GM12878 (cell line): ENCODE measurements around the gene HNRNPA0. TPM values are rescaled to one million over a fixed set of nuclear protein-coding genes. Genes with fewer than 3 reads are reported as not detected.

Experiments
- ATAC-seq: fragments of 200-7000 bp; cut with Tn5 transposase; 3 replicates; pipeline ENCODE4 v1.9.1; 2020; ENCODE audit warnings: mild to moderate bottlenecking, moderate library complexity
- BruUV-seq: library from RNA; stranded (reverse); fragments of 400-500 nt; replicated peaks from 2 replicates; lab custom pipeline; 2021; lab: Mats Ljungman, UMichigan
- CTCF ChIA-PET: fragments of 300-600 bp; sonication (Branson Sonifier 250); formaldehyde crosslinking; extraction: SDS; loops from one replicate; lab custom pipeline; 2021; ENCODE audit warnings: inconsistent platforms; lab: Yijun Ruan, JAX
- POLR2A ChIA-PET: fragments of 350-600 bp; formaldehyde crosslinking; extraction: SDS; loops from one replicate; lab custom pipeline; 2021; ENCODE audit warnings: inconsistent platforms; lab: Charles Lee
- RAD21 ChIA-PET: fragments of 300-600 bp; sonication (Branson Sonifier 250); formaldehyde crosslinking; loops from one replicate; lab custom pipeline; 2023; ENCODE audit warnings: antibody characterized with exemption; ENCODE audit not compliant: unreplicated experiment; lab: Charles Lee
- SMC1A ChIA-PET: fragments of 300-600 bp; sonication (Branson Sonifier 250); formaldehyde crosslinking; loops from one replicate; lab custom pipeline; 2023; ENCODE audit not compliant: unreplicated experiment, uncharacterized antibody; lab: Charles Lee
- DNase-seq: peaks from one replicate; pipeline ENCODE4 v3.0.0-alpha.2; 2011; ENCODE audit warnings: low read depth, low spot score
- FAIRE-seq: peaks from 3 replicates; lab custom pipeline; 2011; peaks lifted over from hg19 to GRCh38; lab: Jason Lieb, UNC
- H2AFZ ChIP-seq: 2 replicates; pipeline ENCODE4 v1.6.0; 2011; ENCODE audit warnings: low read depth, low read length, control low read depth; ENCODE audit not compliant: control insufficient read depth
- H3K27ac ChIP-seq: 2 replicates; pipeline ENCODE4 v1.5.1; 2011; ENCODE audit warnings: control low read depth; ENCODE audit not compliant: control insufficient read depth, insufficient read depth
- H3K27me3 ChIP-seq, 2 experiments: replicated peaks in 1 of 2; 2 replicates each; pipeline versions ENCODE4 v1.6.0 to v1.6.1; 2011; ENCODE audit warnings: low read length in 1 of 2; ENCODE audit not compliant: control insufficient read depth in 2 of 2, insufficient read depth in 2 of 2
- H3K36me3 ChIP-seq, 2 experiments: 2 replicates each; pipeline ENCODE4 v1.5.1; 2011; ENCODE audit warnings: low read length in 1 of 2; ENCODE audit not compliant: control insufficient read depth in 2 of 2, insufficient read depth in 2 of 2
- H3K4me1 ChIP-seq: 2 replicates; pipeline ENCODE4 v1.6.1; 2011; ENCODE audit warnings: mild to moderate bottlenecking, low read length, moderate library complexity, mixed read lengths; ENCODE audit not compliant: control insufficient read depth, insufficient read depth
- H3K4me2 ChIP-seq: 2 replicates; pipeline ENCODE4 v1.6.0; 2011; ENCODE audit warnings: control low read depth; ENCODE audit not compliant: control insufficient read depth, insufficient read depth
- H3K4me3 ChIP-seq: fragments of 200-600 bp; sonication (generic); 2 replicates; pipeline ENCODE4 v1.5.1; 2016
- H3K79me2 ChIP-seq: 2 replicates; pipeline ENCODE4 v1.6.0; 2011; ENCODE audit warnings: low read length; ENCODE audit not compliant: control insufficient read depth, insufficient read depth
- H3K9ac ChIP-seq: 2 replicates; pipeline ENCODE4 v1.8.0; 2011; ENCODE audit warnings: low read length, control low read depth, mixed read lengths; ENCODE audit not compliant: control insufficient read depth, insufficient read depth
- H3K9me3 ChIP-seq: replicated peaks from 3 replicates; pipeline ENCODE4 v1.5.1; 2011; ENCODE audit warnings: mild to moderate bottlenecking, low read length; ENCODE audit not compliant: control insufficient read depth, insufficient read depth
- H4K20me1 ChIP-seq: 2 replicates; pipeline ENCODE4 v1.6.0; 2011; ENCODE audit not compliant: control insufficient read depth, insufficient read depth
- BRCA1 ChIP-seq: IDR thresholded peaks from 2 replicates; pipeline ENCODE4 v1.6.1; 2011; ENCODE audit warnings: low read depth, low read length, improper control_type of control experiment
- CHD2 ChIP-seq: IDR thresholded peaks from 2 replicates; pipeline ENCODE4 v1.6.1; 2011; ENCODE audit warnings: low read depth, low read length, improper control_type of control experiment, borderline replicate concordance
- KLF5 ChIP-seq: fragments of 450-650 bp; IDR thresholded peaks from 2 replicates; pipeline ENCODE4 v1.6.1; 2014; ENCODE audit warnings: mild to moderate bottlenecking; ENCODE audit not compliant: partially characterized antibody
- NBN ChIP-seq: fragments of 450-650 bp; IDR thresholded peaks from 2 replicates; pipeline ENCODE4 v1.6.1; 2016
- TBL1XR1 ChIP-seq: IDR thresholded peaks from 2 replicates; pipeline ENCODE4 v1.6.1; 2012; ENCODE audit warnings: low read depth, low read length, improper control_type of control experiment
- TCF12 ChIP-seq: IDR thresholded peaks from 2 replicates; pipeline ENCODE4 v1.6.1; 2011; ENCODE audit warnings: low read depth, mild to moderate bottlenecking, low read length
- WGBS: methylation state at CpG from one replicate; pipeline ENCODE4 v1.1.6; 2016; ENCODE audit warnings: low lambda C conversion rate; ENCODE audit not compliant: insufficient replicate concordance, insufficient coverage; ENCODE audit errors: missing lambda C conversion rate; 5-methylcytosine and 5-hydroxymethylcytosine counted together
- in situ Hi-C: fragments of 300-500 bp; cut with MboI; formaldehyde crosslinking; loops from 9 replicates; pipeline ENCODE4 v1.14.3; 2018; ENCODE audit warnings: mixed read lengths
- intact Hi-C: fragments of 100-400 bp; cut with micrococcal nuclease; formaldehyde crosslinking; loops from one replicate; pipeline ENCODE4 v1.14.2; 2022; ENCODE audit not compliant: unreplicated experiment
- polyA plus RNA-seq, 11 experiments: library from polyadenylated mRNA; depleted of rRNA in 4 of 11; unstranded in 6 of 11; stranded (reverse) in 5 of 11; fragments of >200 nt; fragmentation: Nextera tagmentation in 4 of 11; fragmentation: Illumina TruSeq in 1 of 11; extraction: Ambion mirVana in 4 of 11; extraction: Trizol in 1 of 11; gene quantifications; 1 replicate in 1 of 11; 2 replicates in 10 of 11; pipeline versions ENCODE4 v1.2.1 to v1.2.3, GENCODE V29; 2011 to 2016; ENCODE audit warnings: inconsistent platforms in 2 of 11, missing spikeins in 2 of 11, low read depth in 1 of 11
- total RNA-seq, 4 experiments: library from RNA; depleted of rRNA in 3 of 4; stranded (reverse); fragments of >200 nt in 3 of 4; fragmentation: Illumina TruSeq in 1 of 4; extraction: Trizol in 1 of 4; gene quantifications; 2 replicates each; pipeline versions ENCODE4 v1.2.1 to v1.2.3, GENCODE V29; 2013 to 2021
- TF ChIP-seq, protein P1 (sequence below): IDR thresholded peaks from 2 replicates; pipeline ENCODE4 v1.6.1; 2012; ENCODE audit warnings: low read depth, low read length, improper control_type of control experiment
- TF ChIP-seq, protein P2 (sequence below): fragments of 450-650 bp; IDR thresholded peaks from 2 replicates; pipeline ENCODE4 v1.6.1; 2017; ENCODE audit warnings: mild to moderate bottlenecking, moderate library complexity
- TF ChIP-seq, protein P3 (sequence below): IDR thresholded peaks from 2 replicates; pipeline ENCODE4 v1.6.1; 2011; ENCODE audit warnings: low read depth, low read length, improper control_type of control experiment, borderline replicate concordance

The HNRNPA0 gene
- total and polyA plus RNA-seq, 10 of the 15 experiments (the other 5 are each of a cell fraction or from before 2014, with no cell fraction given) = 6.3 to 45.0 (median 12.5) TPM

DNA sequence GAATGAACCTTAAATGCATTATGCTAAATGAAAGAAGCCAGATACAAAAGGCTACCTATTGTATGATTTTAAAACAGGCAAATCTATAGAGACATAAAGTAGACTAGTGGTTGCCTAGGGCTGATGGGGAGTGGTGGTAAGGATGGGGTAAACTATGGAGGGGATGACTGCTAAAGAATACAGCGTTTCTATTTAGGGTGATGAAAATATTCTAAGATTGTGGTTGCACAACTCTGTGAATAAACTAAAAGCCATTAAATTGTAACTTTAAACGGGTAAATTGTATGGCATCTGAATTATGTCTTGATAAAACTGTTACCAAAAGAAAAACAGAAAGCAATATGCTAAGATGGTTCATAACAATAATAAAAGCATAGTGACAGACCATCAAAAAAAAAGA lies 39.7 kb downstream of the HNRNPA0 start:
- FAIRE-seq = no peak
- no peak overlapping the region for H3K4me3 ChIP-seq
- no TSS peak for BruUV-seq
- no peaks in the 10 kb centered on the region for H3K36me3 ChIP-seq
- H4K20me1 ChIP-seq = no peaks in the 10 kb centered on the region
- no peaks in the 10 kb centered on the region for H3K27me3 ChIP-seq
- H3K79me2 ChIP-seq = no peaks in the 10 kb centered on the region
- no peak overlapping the region for H3K27ac ChIP-seq
- no peaks in the 10 kb centered on the region for H3K4me1 ChIP-seq
- RAD21 ChIA-PET = no interaction called here
- H3K9ac ChIP-seq = no peak overlapping the region
- in situ Hi-C loops = no loop called here
- H3K9me3 ChIP-seq = no peaks in the 10 kb centered on the region; the same call in 2 of the 3 replicates
- DNase-seq = no peak
- CTCF ChIA-PET = interaction anchor here (5.3 kb wide), 1 partner anchor 27 kb away, joined by 30 read pairs; no protein-coding TSS in a partner anchor
- no peak overlapping the region for H2AFZ ChIP-seq
- ATAC-seq = no peak
- SMC1A ChIA-PET = interaction anchor here (1.3 kb wide), 1 partner anchor 28 kb away, joined by 3 read pairs; no protein-coding TSS in a partner anchor
- POLR2A ChIA-PET = no interaction called here
- TF ChIP-seq TBL1XR1 (no peak), BRCA1 (no peak), TCF12 (no peak), CHD2 (no peak), NBN (no peak), KLF5 (no peak)
- TF ChIP-seq, protein P1, sequence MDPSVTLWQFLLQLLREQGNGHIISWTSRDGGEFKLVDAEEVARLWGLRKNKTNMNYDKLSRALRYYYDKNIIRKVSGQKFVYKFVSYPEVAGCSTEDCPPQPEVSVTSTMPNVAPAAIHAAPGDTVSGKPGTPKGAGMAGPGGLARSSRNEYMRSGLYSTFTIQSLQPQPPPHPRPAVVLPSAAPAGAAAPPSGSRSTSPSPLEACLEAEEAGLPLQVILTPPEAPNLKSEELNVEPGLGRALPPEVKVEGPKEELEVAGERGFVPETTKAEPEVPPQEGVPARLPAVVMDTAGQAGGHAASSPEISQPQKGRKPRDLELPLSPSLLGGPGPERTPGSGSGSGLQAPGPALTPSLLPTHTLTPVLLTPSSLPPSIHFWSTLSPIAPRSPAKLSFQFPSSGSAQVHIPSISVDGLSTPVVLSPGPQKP = no peak
- TF ChIP-seq, protein P2, sequence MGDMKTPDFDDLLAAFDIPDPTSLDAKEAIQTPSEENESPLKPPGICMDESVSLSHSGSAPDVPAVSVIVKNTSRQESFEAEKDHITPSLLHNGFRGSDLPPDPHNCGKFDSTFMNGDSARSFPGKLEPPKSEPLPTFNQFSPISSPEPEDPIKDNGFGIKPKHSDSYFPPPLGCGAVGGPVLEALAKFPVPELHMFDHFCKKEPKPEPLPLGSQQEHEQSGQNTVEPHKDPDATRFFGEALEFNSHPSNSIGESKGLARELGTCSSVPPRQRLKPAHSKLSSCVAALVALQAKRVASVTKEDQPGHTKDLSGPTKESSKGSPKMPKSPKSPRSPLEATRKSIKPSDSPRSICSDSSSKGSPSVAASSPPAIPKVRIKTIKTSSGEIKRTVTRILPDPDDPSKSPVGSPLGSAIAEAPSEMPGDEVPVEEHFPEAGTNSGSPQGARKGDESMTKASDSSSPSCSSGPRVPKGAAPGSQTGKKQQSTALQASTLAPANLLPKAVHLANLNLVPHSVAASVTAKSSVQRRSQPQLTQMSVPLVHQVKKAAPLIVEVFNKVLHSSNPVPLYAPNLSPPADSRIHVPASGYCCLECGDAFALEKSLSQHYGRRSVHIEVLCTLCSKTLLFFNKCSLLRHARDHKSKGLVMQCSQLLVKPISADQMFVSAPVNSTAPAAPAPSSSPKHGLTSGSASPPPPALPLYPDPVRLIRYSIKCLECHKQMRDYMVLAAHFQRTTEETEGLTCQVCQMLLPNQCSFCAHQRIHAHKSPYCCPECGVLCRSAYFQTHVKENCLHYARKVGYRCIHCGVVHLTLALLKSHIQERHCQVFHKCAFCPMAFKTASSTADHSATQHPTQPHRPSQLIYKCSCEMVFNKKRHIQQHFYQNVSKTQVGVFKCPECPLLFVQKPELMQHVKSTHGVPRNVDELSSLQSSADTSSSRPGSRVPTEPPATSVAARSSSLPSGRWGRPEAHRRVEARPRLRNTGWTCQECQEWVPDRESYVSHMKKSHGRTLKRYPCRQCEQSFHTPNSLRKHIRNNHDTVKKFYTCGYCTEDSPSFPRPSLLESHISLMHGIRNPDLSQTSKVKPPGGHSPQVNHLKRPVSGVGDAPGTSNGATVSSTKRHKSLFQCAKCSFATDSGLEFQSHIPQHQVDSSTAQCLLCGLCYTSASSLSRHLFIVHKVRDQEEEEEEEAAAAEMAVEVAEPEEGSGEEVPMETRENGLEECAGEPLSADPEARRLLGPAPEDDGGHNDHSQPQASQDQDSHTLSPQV = no peak
- TF ChIP-seq, protein P3, sequence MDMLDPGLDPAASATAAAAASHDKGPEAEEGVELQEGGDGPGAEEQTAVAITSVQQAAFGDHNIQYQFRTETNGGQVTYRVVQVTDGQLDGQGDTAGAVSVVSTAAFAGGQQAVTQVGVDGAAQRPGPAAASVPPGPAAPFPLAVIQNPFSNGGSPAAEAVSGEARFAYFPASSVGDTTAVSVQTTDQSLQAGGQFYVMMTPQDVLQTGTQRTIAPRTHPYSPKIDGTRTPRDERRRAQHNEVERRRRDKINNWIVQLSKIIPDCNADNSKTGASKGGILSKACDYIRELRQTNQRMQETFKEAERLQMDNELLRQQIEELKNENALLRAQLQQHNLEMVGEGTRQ = no peak
- WGBS = 95% methylated on average over 2 of the region's 2 CpGs
- intact Hi-C loops = no loop called here
- H3K4me2 ChIP-seq = no peak overlapping the region
